ENCODE measurements around the gene RAB34.

Gene RAB34

DNA sequence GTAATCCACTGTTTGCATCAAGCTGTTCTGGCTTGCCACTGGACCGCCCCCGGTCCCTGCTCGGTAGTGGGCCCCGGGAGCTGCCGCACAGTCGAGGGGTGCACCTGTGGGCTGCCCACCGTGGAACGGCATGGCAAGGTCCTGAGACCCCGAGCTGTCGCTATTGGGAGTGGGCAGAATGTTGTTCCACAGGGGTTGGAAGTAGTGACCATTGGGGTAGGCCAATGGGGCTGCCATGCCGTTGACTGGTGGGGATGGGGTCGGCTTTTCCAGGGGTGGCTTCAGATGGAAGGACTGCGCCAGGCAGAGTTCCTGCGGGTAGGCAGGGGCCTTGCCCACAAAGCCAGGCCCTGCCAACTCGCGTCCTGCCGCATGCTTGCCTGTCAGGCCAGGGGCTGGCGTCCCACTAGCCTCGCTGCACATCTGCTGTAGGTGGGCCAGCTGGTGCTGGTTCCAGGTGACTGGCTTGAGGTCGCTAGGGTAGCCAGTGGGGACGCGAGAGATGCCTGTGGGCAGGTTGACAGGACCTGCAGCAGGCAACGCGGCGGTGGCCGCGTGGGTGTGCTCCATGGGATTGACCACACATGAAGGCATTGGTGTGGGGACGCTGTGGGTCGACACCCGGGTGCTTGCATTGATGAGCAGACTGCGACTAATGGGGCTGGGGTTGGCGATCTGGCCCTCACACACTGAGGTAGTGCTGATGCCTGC, 40.9 kb upstream of the RAB34 start:
- H3K36me3 ChIP-seq (ENCODE audit: insufficient read depth, low read length): peaks cover 59% of the 10 kb centered on the region; the same call in 1 of the 2 replicates
- H4K20me1 ChIP-seq (ENCODE audit: insufficient read depth, low read length, poor library complexity, severe bottlenecking): peaks cover 6% of the 10 kb centered on the region
- H3K9me2 ChIP-seq (replicated peaks; ENCODE audit: low read depth, low read length): no peaks in the 10 kb centered on the region
- H3F3A ChIP-seq (ENCODE audit: low read depth): no peaks in the 10 kb centered on the region
- no peaks in the 10 kb centered on the region for H3K9me3 ChIP-seq (ENCODE audit: insufficient read depth, low read depth, low read length)
- H3K9ac ChIP-seq (ENCODE audit: low read depth, low read length, poor library complexity, severe bottlenecking): no peak overlapping the region
- H3K79me2 ChIP-seq (ENCODE audit: insufficient read depth, low read length): 0 out of 2 replicates have a peak, but pooled peaks cover 3% of the 10 kb centered on the region
- TF ChIP-seq CTCF (conservative IDR thresholded peaks at IDR 0.05; ENCODE audit: low read length) (no peak), EZH2phosphoT487 (IDR thresholded peaks at IDR 0.05; ENCODE audit: borderline replicate concordance) (no peak)
- H3K4me3 ChIP-seq (ENCODE audit: low read length, poor library complexity, severe bottlenecking): no peak overlapping the region
- H3K27me3 ChIP-seq (ENCODE audit: insufficient read depth, low read length, poor library complexity, severe bottlenecking): no peaks in the 10 kb centered on the region
- H2AFZ ChIP-seq (ENCODE audit: low read length): no peak overlapping the region
- no peaks in the 10 kb centered on the region for H3K4me1 ChIP-seq (ENCODE audit: insufficient read depth, low read length, poor library complexity, severe bottlenecking)
- no peak overlapping the region for H3K4me2 ChIP-seq (ENCODE audit: low read depth, low read length, poor library complexity, severe bottlenecking)

DNA sequence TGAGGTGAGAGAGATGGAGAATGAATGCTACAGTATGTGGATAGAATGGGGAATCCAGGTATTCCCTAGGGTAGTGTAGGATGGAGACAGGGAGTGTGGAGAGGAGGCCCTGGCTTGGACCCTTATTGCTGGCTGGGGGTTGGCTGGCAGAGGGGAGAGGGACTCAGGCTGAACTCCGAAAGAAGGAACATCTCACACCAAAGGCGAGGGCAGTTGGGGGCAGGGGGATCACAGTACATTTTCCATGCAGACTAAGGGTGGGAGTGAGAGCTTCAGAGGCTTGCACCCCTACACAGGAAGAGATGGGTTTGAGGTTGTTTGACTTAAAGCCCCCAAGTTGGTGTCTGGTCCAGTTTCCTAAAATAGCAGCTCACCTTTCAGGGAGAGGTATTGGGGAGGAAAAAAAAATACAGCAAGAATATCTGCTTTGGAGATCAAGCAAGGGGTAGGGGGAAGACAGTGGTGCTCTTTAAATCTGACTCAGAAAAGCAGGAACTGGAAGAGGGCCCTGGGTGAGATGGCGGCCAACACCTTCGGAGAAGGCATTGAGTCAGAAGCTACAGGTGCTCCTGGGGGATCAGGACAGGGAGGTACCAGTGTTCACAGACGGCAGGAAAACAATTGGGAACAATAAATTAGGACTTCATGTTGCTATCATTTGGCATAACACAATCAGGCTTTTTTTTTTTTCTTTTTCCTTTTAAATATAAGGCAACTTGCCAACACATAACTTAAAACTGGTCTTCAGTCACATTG, 38.6 kb upstream of the RAB34 start:
- Histone ChIP-seq H3K9ac (ENCODE audit: low read depth, low read length, poor library complexity, severe bottlenecking) (no peak overlapping the region), H3F3A (ENCODE audit: low read depth) (no peaks in the 10 kb centered on the region), H2AFZ (ENCODE audit: low read length) (no peak overlapping the region), H3K79me2 (ENCODE audit: insufficient read depth, low read length) (no peaks in the 10 kb centered on the region), H4K20me1 (ENCODE audit: insufficient read depth, low read length, poor library complexity, severe bottlenecking) (no peaks in the 10 kb centered on the region), H3K4me3 (ENCODE audit: low read length, poor library complexity, severe bottlenecking) (no peak overlapping the region), H3K27me3 (ENCODE audit: insufficient read depth, low read length, poor library complexity, severe bottlenecking) (no peaks in the 10 kb centered on the region), H3K36me3 (ENCODE audit: insufficient read depth, low read length) (peaks cover 43% of the 10 kb centered on the region; the same call in 1 of the 2 replicates), H3K4me2 (ENCODE audit: low read depth, low read length, poor library complexity, severe bottlenecking) (no peak overlapping the region), H3K9me3 (ENCODE audit: insufficient read depth, low read depth, low read length) (no peaks in the 10 kb centered on the region), H3K4me1 (ENCODE audit: insufficient read depth, low read length, poor library complexity, severe bottlenecking) (no peaks in the 10 kb centered on the region), H3K9me2 (replicated peaks; ENCODE audit: low read depth, low read length) (no peaks in the 10 kb centered on the region)
- no peak for TF ChIP-seq EZH2phosphoT487 (IDR thresholded peaks at IDR 0.05; ENCODE audit: borderline replicate concordance)
- no peak for TF ChIP-seq CTCF (conservative IDR thresholded peaks at IDR 0.05; ENCODE audit: low read length)

GRCh38 chr17:28755486-28755885, 37.8 kb upstream of the RAB34 start:
- no peak overlapping the region for H2AFZ ChIP-seq (ENCODE audit: low read length)
- no peak overlapping the region for H3K4me2 ChIP-seq (ENCODE audit: low read depth, low read length, poor library complexity, severe bottlenecking)
- H3K27me3 ChIP-seq (ENCODE audit: insufficient read depth, low read length, poor library complexity, severe bottlenecking): no peaks in the 10 kb centered on the region
- TF ChIP-seq CTCF (conservative IDR thresholded peaks at IDR 0.05; ENCODE audit: low read length) (no peak), EZH2phosphoT487 (IDR thresholded peaks at IDR 0.05; ENCODE audit: borderline replicate concordance) (no peak)
- no peak overlapping the region for H3K9ac ChIP-seq (ENCODE audit: low read depth, low read length, poor library complexity, severe bottlenecking)
- H4K20me1 ChIP-seq (ENCODE audit: insufficient read depth, low read length, poor library complexity, severe bottlenecking): peaks cover 3% of the 10 kb centered on the region
- H3K9me3 ChIP-seq (ENCODE audit: insufficient read depth, low read depth, low read length): no peaks in the 10 kb centered on the region
- no peaks in the 10 kb centered on the region for H3F3A ChIP-seq (ENCODE audit: low read depth)
- no peaks in the 10 kb centered on the region for H3K9me2 ChIP-seq (replicated peaks; ENCODE audit: low read depth, low read length)
- H3K4me3 ChIP-seq (ENCODE audit: low read length, poor library complexity, severe bottlenecking): no peak overlapping the region
- no peaks in the 10 kb centered on the region for H3K79me2 ChIP-seq (ENCODE audit: insufficient read depth, low read length)
- H3K36me3 ChIP-seq (ENCODE audit: insufficient read depth, low read length): peaks cover 36% of the 10 kb centered on the region; the same call in 1 of the 2 replicates
- H3K4me1 ChIP-seq (ENCODE audit: insufficient read depth, low read length, poor library complexity, severe bottlenecking): peaks cover under 1% of the 10 kb centered on the region
